HG03135 (cell line): ENCODE measurements around the gene RPRM.
"Not testable (repeated sequence)": the region's sequence is repeated elsewhere in the genome, so short reads cannot be mapped to it uniquely, and the experiment has no call there.

ENCODE experiments used
- ATAC-seq: cut with Tn5 transposase; IDR thresholded peaks from one replicate; pipeline ENCODE4 v1.9.1; 2021; ENCODE audit warnings: mild to moderate bottlenecking, moderate library complexity; ENCODE audit not compliant: unreplicated experiment

The RPRM gene

GRCh38 chr2:153478289-153479261 is at the start of gene RPRM:
Gene RPRM, minus strand, starts transcription at chr2:153478762. Its CDS starts 197 bp downstream, at chr2:153478565.
- peak; percentile 94 for ATAC-seq

DNA sequence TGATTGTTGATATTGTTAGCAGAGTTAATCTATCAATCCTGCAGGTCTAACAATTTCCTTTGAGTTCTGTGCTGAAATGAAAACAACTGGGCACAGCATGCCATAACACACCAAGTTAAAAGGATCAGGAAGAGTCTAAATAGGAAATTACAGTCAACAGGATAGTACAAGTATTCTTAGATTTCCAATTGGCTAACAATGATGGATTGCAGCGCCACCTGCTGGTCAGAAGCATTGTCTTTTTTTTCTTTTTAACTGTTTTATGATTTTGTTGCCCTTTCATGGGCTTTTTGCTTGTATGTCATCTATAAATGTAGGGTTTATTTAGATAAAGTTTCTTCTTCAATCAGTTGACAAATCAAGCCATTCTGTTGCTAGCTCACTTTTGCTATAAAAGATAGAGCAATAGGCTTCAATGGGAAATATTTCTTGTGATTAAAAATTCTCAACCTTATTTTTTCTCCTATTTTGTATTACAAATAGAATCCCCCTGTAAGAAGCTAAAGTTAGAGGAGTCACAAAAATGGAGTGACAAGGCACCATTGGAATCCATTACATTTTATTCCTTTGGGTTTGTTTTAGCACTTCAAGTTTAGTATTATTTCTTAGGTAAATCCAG is 40.8 kb upstream of the RPRM start:
- no peak for ATAC-seq

GRCh38 chr2:153512331-153512730 is 33.8 kb upstream of the RPRM start:
- no peak for ATAC-seq

DNA sequence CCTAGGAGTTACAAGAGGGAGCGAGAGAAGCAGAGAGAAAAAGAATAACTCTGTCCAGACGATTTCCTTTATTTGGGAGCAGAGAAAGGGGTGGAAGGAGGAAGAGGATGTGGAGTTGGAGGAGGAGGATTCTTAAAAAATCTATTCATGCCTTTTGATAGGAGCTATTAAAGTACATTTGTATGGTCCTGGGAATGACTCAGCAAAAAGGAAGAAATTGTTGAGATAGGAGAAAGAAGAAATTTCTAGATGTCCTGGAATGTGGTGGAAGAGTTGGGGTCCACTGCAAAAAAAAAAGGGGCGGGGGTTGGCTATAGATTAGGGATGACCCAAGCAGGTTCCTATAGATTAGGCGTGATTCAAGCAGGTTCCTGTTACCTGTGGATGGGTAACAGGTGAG is 32.4 kb upstream of the RPRM start:
- ATAC-seq, result no peak

- ATAC-seq, result no peak
These were observed 30.6 kb upstream of the RPRM start for GRCh38 chr2:153509133-153509532.

GRCh38 chr2:153506499-153506898 is 27.9 kb upstream of the RPRM start:
- ATAC-seq, result not testable (repeated sequence)

- ATAC-seq, result no peak
These were observed 20.9 kb upstream of the RPRM start for GRCh38 chr2:153499439-153499838.

GRCh38 chr2:153497938-153498629 is 19.5 kb upstream of the RPRM start:
- ATAC-seq, result no peak

DNA sequence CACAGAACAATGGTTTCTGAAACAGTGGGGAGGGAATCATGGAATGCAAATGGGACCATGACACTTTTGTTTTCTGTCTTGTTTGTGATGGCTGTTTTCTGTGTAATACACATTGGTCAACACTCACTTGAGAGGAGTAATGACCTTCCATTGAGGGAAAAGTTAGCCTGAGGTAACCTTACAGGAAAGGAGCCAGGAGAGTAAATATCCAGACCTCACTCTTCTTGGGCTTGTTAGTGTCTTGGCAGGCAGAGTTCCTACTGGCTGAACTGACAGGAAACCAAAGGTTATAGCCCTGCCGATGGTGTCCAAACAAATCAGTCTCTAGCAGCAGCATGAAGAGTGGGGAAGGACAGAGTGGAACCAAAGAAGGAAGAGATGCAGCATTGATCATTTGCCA is 17.2 kb upstream of the RPRM start:
- ATAC-seq, result no peak

- no peak for ATAC-seq
These were observed 9.5 kb upstream of the RPRM start for GRCh38 chr2:153488072-153488471.

DNA sequence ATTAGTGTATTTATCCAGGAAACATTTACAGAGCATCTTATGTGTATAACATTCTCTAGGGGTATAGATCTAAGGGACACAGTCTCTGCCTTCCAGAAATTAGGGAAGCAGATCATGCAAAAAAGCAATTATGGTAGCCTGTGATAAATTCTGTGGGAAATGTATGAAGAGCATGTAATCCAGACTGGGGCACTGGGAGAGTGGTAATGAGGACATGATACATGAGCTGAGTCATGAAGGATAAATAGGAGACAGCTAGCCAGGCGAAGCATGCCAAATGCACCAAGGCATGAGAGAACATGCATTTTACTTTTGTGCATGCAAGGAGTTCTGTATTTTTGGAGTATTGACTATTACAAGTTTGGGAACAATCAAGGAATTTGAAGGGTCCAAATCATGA is 8.9 kb upstream of the RPRM start:
- no peak for ATAC-seq

DNA sequence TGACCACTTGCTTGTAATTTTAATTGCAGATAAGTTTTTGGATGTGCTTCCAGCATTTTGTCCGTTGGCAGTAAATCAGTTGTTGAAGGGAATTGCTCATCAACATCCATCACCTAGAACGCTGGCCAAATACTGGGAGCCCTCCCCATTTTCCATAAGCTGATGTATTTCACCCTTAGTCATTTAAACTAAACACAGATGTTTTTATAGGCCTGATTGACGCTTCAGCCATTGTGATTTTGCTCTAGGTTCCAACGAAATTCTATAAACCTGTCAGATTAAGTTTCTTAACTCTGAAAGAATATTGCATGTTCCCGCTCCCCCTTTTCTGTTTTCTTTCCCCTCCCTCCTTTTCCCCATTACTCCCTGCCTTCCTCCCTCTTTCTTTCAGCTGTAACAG is 1.0 kb upstream of the RPRM start:
- ATAC-seq, result no peak

- no peak for ATAC-seq
These were observed 800 bp downstream of the RPRM start for GRCh38 chr2:153477636-153478288.

- no peak for ATAC-seq
These were observed 1.5 kb downstream of the RPRM start for GRCh38 chr2:153476816-153477635.

GRCh38 chr2:153476491-153476815 is 2.1 kb downstream of the RPRM start:
- ATAC-seq, result no peak

GRCh38 chr2:153474876-153475435 is 3.6 kb downstream of the RPRM start:
- ATAC-seq, result no peak

GRCh38 chr2:153474407-153474806 is 4.2 kb downstream of the RPRM start:
- no peak for ATAC-seq

DNA sequence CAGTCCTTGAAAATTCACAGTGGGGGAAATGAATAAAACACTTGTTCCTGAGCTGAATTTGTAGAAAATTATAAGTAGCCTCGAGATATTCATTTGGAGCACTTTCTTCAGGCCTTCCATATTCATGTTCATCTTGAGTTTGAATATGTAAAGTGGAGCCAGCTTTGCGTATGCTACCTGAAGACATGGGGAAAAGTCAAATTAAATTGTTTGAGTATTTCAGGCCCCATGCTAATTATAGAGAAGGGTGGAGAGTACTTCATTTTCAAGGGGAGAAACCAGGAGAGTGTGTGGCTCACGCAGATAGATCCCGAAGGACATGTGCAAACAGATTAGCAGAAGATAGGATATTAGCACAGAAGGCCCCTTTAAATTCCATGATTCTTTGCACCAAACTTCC is 7.7 kb downstream of the RPRM start:
- no peak for ATAC-seq

GRCh38 chr2:153464395-153464794 is 14.2 kb downstream of the RPRM start:
- ATAC-seq, result no peak

GRCh38 chr2:153462338-153462859 is 16.2 kb downstream of the RPRM start:
- ATAC-seq, result no peak
